Naive thymus-derived CD4-positive, alpha-beta T cell (primary cell): ENCODE results near the gene TOPBP1. TPM values are rescaled to one million over a fixed set of nuclear protein-coding genes. Genes with fewer than 3 reads are reported as not detected.

Experiments used
- ATAC-seq: fragments of 150-1000 bp; cut with Tn5 transposase; 2 replicates; pipeline ENCODE4 v1.10.0; 2021; ENCODE audit warnings: mild to moderate bottlenecking, moderate library complexity
- CTCF ChIA-PET: fragments of 350-600 bp; sonication (Branson Sonifier 250); formaldehyde crosslinking; loops from one replicate; lab custom pipeline; 2021; ENCODE audit warnings: antibody characterized with exemption; lab: Charles Lee
- POLR2A ChIA-PET: fragments of 350-600 bp; sonication (Branson Sonifier 250); formaldehyde crosslinking; loops from one replicate; lab custom pipeline; 2021; ENCODE audit warnings: antibody characterized with exemption, inconsistent platforms; lab: Charles Lee
- DNase-seq, 9 donors: peaks; one replicate each; pipeline versions ENCODE4 v3.0.0 to v3.0.0-alpha.2; 2020 to 2022; ENCODE audit warnings: mixed read lengths in 1 of 9
- H3K27ac ChIP-seq: one replicate; pipeline ENCODE4 v1.7.0; 2013; ENCODE audit warnings: mild to moderate bottlenecking, low read depth, low read length, moderate library complexity
- H3K27me3 ChIP-seq, 2 donors: one replicate each; pipeline ENCODE4 v1.7.0; 2013; ENCODE audit warnings: low read length in 2 of 2, mild to moderate bottlenecking in 2 of 2, moderate library complexity in 2 of 2; ENCODE audit not compliant: control insufficient read depth in 2 of 2, insufficient read depth in 2 of 2
- H3K36me3 ChIP-seq, 3 experiments: 1 replicate in 2 of 3; 2 replicates in 1 of 3; pipeline ENCODE4 v1.7.0; 2013; ENCODE audit warnings: low read length in 3 of 3, mild to moderate bottlenecking in 3 of 3, moderate library complexity in 1 of 3; ENCODE audit not compliant: insufficient read depth in 3 of 3, control insufficient read depth in 2 of 3
- H3K4me1 ChIP-seq, 2 donors: one replicate each; pipeline ENCODE4 v1.7.0; 2013; ENCODE audit warnings: low read length in 2 of 2, mild to moderate bottlenecking in 2 of 2, moderate library complexity in 1 of 2; ENCODE audit not compliant: control insufficient read depth in 2 of 2, insufficient read depth in 2 of 2
- H3K4me3 ChIP-seq: 2 replicates; pipeline ENCODE4 v1.7.0; 2013; ENCODE audit warnings: mild to moderate bottlenecking, low read length
- H3K9me3 ChIP-seq, 3 experiments: 1 replicate in 2 of 3; 2 replicates in 1 of 3; pipeline ENCODE4 v1.7.0; 2013; ENCODE audit warnings: low read length in 3 of 3; ENCODE audit not compliant: control insufficient read depth in 2 of 3
- H3K27ac Mint-ChIP-seq, 9 donors: one replicate each; pipeline ENCODE4 v1.8.0; 2020 to 2022; ENCODE audit warnings: mixed read lengths in 9 of 9, mild to moderate bottlenecking in 8 of 9, moderate library complexity in 5 of 9, inconsistent platforms in 2 of 9
- H3K27me3 Mint-ChIP-seq, 5 donors: one replicate each; pipeline ENCODE4 v1.8.0; 2021 to 2022; ENCODE audit warnings: mixed read lengths in 5 of 5, mild to moderate bottlenecking in 1 of 5
- H3K36me3 Mint-ChIP-seq, 5 donors: one replicate each; pipeline ENCODE4 v1.8.0; 2020 to 2022; ENCODE audit warnings: mixed read lengths in 5 of 5, mild to moderate bottlenecking in 3 of 5, inconsistent platforms in 1 of 5
- H3K4me1 Mint-ChIP-seq, 7 donors: one replicate each; pipeline ENCODE4 v1.8.0; 2020 to 2022; ENCODE audit warnings: mixed read lengths in 7 of 7, mild to moderate bottlenecking in 3 of 7, inconsistent platforms in 1 of 7
- H3K4me3 Mint-ChIP-seq, 10 donors: one replicate each; pipeline ENCODE4 v1.8.0; 2020 to 2022; ENCODE audit warnings: mild to moderate bottlenecking in 10 of 10, mixed read lengths in 10 of 10, moderate library complexity in 6 of 10, inconsistent platforms in 2 of 10
- H3K9me3 Mint-ChIP-seq, 11 donors: one replicate each; pipeline ENCODE4 v1.8.0; 2020 to 2022; ENCODE audit warnings: mixed read lengths in 11 of 11, mild to moderate bottlenecking in 4 of 11, inconsistent platforms in 1 of 11, moderate library complexity in 1 of 11
- intact Hi-C, 2 donors: fragments of 100-400 bp; cut with micrococcal nuclease; formaldehyde crosslinking; loops; one replicate each; pipeline ENCODE4 v1.15.1; 2023
- polyA plus RNA-seq, 2 donors: library from polyadenylated mRNA; unstranded; fragments of 300-500 nt; fragmentation: Illumina TruSeq; gene quantifications; one replicate each; pipeline ENCODE4 v1.2.3, GENCODE V29; 2021
- total RNA-seq, 6 experiments: library from RNA in 5 of 6; stranded (reverse) in 5 of 6; gene quantifications; 1 replicate in 5 of 6; 2 replicates in 1 of 6; pipeline ENCODE4 v1.2.3 and lab custom pipeline; 2021 to 2026

The TOPBP1 gene
- total RNA-seq (10 to 100 TPM; 26.3 to 73.8 (median 37.6) TPM), polyA plus RNA-seq (1 to 10 TPM; 5.2 to 9.2 TPM), total RNA-seq (lab: John Stamatoyannopoulos, UW) (69.3 reads per million, percentile 78 among the genes with 10 or more reads in this experiment)

GRCh38 chr3:133661454-133662277 lies at the start of gene TOPBP1:
TOPBP1 (minus strand) TSS chr3:133661941; CDS start chr3:133661127, 814 bp downstream.
- Mint-ChIP-seq H3K9me3 (no peaks in the 10 kb centered on the region), H3K27ac (peak within 1 kb of the TSS; percentile 93 to 99 (median 97)), H3K4me1 (peaks cover 30 to 53% (median 46%) of the 10 kb centered on the region in 7 donors), H3K27me3 (no peaks in the 10 kb centered on the region), H3K4me3 (peak within 1 kb of the TSS; percentile 90 to 99 (median 97)), H3K36me3 (peaks cover 0 to 14% (median 10%) of the 10 kb centered on the region in 5 donors)
- ATAC-seq (peak; percentile 90), DNase-seq (peak; percentile 68 to 88 (median 85))
- ChIA-PET POLR2A (interaction anchor here (0.6 to 2.1 kb wide), 5 partner anchors 25 to 209 kb away, joined by 3 to 17 read pairs (median 3); partner anchors contain the start of gene CDV3), CTCF (interaction anchor here (1.0 kb wide), 1 partner anchor 87 kb away, joined by 3 read pairs; no protein-coding TSS in a partner anchor)
- peaks cover 0 to 9% (median 6%) of the 10 kb centered on the region in 3 experiments for H3K36me3 ChIP-seq
- H3K4me3 ChIP-seq, result peak within 1 kb of the TSS; percentile 80
- H3K9me3 ChIP-seq, result no peaks in the 10 kb centered on the region
- H3K4me1 ChIP-seq, result peaks cover 8 to 25% of the 10 kb centered on the region in 2 donors
- H3K27ac ChIP-seq, result peak within 1 kb of the TSS; percentile 79
- H3K27me3 ChIP-seq, result no peaks in the 10 kb centered on the region
- intact Hi-C loops, result loop anchor here (1.0 to 10.0 kb wide), 14 partner anchors 88 to 1247 kb away; partner anchors contain the start of genes ANAPC13 (in 2 of the 2), CDV3 (in 2 of the 2), DNAJC13 (in 2 of the 2) and NPHP3 (in 2 of the 2)

DNA sequence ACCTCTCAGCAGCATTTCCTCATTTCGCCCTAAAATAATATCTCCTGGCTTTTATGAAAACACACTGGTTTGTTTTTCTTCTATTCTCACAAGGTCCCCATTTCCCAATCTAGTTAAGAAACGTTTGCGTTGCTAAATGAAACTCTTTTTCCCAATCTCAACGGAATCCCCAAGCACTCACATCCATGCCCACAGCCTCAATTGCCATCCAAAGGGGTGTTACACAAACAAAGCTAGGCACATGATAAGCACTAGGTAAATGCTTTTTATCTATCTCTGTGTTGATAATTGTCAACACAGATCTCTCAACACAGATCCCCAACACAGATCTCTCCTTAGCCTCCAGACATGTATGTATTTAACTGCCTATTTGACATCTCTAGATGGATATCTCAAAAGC lies 49.3 kb upstream of the TOPBP1 start:
- Mint-ChIP-seq H3K27me3 (peaks cover 0 to 9% (median 0%) of the 10 kb centered on the region in 5 donors), H3K36me3 (no peaks in the 10 kb centered on the region)
- intact Hi-C loops, result no loop called here

GRCh38 chr3:133709139-133709750 lies 47.5 kb upstream of the TOPBP1 start:
- H3K36me3 Mint-ChIP-seq, result no peaks in the 10 kb centered on the region
- Histone ChIP-seq H3K36me3 (no peaks in the 10 kb centered on the region), H3K4me1 (no peaks in the 10 kb centered on the region), H3K9me3 (no peaks in the 10 kb centered on the region), H3K27me3 (no peaks in the 10 kb centered on the region), H3K27ac (no peak overlapping the region), H3K4me3 (no peak overlapping the region)
- DNase-seq, result no peak
- CTCF ChIA-PET, result no interaction called here
- POLR2A ChIA-PET, result no interaction called here
- no peak overlapping the region for H3K4me3 Mint-ChIP-seq
- intact Hi-C loops, result no loop called here
- peaks cover 0 to 12% (median 2%) of the 10 kb centered on the region in 5 donors for H3K27me3 Mint-ChIP-seq
- no peak for ATAC-seq
- no peak overlapping the region for H3K27ac Mint-ChIP-seq
- peaks cover 0 to 2% (median 0%) of the 10 kb centered on the region in 7 donors for H3K4me1 Mint-ChIP-seq
- H3K9me3 Mint-ChIP-seq, result no peaks in the 10 kb centered on the region

More for the DNA sequence above, 49.3 kb upstream of the TOPBP1 start:
- Mint-ChIP-seq H3K4me3 (no peak overlapping the region), H3K27ac (no peak overlapping the region), H3K9me3 (no peaks in the 10 kb centered on the region), H3K4me1 (peaks cover 0 to 2% (median 0%) of the 10 kb centered on the region in 7 donors)
- Histone ChIP-seq H3K36me3 (no peaks in the 10 kb centered on the region), H3K4me3 (no peak overlapping the region), H3K27me3 (no peaks in the 10 kb centered on the region), H3K4me1 (no peaks in the 10 kb centered on the region), H3K9me3 (no peaks in the 10 kb centered on the region), H3K27ac (no peak overlapping the region)
- DNase-seq, result no peak
- CTCF ChIA-PET, result no interaction called here
- ATAC-seq, result no peak
- POLR2A ChIA-PET, result no interaction called here

DNA sequence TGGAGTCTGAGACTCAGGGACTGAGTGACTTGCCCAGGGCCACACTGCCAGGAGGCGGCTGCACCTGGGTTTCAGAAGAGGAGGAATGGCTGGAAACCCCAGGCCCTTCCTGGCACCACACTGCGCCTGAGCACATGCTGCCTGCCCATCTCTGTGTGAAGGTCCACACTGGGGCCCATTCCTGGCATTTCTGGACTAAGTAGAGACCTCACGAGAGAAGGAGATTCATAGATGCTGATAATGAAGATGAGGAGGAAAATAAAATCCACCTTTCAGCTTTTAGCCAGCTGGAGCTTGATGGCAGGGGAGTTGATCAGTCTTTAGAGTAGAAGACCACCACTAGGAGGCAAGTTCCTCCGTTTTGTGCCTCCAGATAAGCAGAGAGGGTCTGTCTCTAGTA lies 44.3 kb upstream of the TOPBP1 start:
- Histone ChIP-seq H3K27ac (no peak overlapping the region), H3K9me3 (no peaks in the 10 kb centered on the region), H3K27me3 (no peaks in the 10 kb centered on the region), H3K4me1 (no peaks in the 10 kb centered on the region), H3K36me3 (no peaks in the 10 kb centered on the region), H3K4me3 (no peak overlapping the region)
- H3K27ac Mint-ChIP-seq, result no peak overlapping the region
- ChIA-PET CTCF (interaction anchor here (0.6 kb wide), 1 partner anchor 195 kb away, joined by 4 read pairs; no protein-coding TSS in a partner anchor), POLR2A (no interaction called here)
- H3K36me3 Mint-ChIP-seq, result no peaks in the 10 kb centered on the region
- H3K4me1 Mint-ChIP-seq, result peaks cover 0 to 2% (median 0%) of the 10 kb centered on the region in 7 donors
- DNase-seq (no peak), ATAC-seq (no peak)
- no peak overlapping the region for H3K4me3 Mint-ChIP-seq
- peaks cover 0 to 13% (median 6%) of the 10 kb centered on the region in 5 donors for H3K27me3 Mint-ChIP-seq
- no peaks in the 10 kb centered on the region for H3K9me3 Mint-ChIP-seq
- intact Hi-C loops, result no loop called here

DNA sequence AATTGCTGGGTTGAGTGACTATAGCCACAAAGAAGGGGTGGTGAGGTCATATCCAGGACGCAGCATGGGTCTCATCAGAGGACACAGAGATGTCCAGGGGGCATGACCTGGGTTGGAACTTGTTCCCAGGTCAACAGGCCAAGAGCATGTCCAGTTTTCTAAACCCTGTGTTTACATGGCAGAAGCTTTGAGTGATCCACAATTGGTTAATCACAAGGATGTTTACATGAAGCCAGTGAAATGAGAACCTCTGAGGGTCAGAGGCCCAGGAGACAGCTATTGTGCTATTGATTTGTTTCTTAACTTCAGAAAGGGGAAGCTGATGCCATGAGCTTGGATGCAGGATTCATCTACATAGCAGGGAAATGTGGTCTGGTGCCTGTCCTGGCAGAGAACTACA lies 42.2 kb upstream of the TOPBP1 start:
- no peaks in the 10 kb centered on the region for H3K36me3 ChIP-seq
- Mint-ChIP-seq H3K27me3 (peaks cover 0 to 9% (median 6%) of the 10 kb centered on the region in 5 donors), H3K27ac (no peak overlapping the region), H3K4me3 (no peak overlapping the region), H3K36me3 (peaks cover 0 to 3% (median 0%) of the 10 kb centered on the region in 5 donors), H3K9me3 (peaks cover 0 to 1% (median 0%) of the 10 kb centered on the region in 11 donors), H3K4me1 (no peaks in the 10 kb centered on the region)
- no peak overlapping the region for H3K27ac ChIP-seq
- DNase-seq (no peak), ATAC-seq (no peak)
- ChIA-PET POLR2A (no interaction called here), CTCF (no interaction called here)
- H3K27me3 ChIP-seq, result no peaks in the 10 kb centered on the region
- H3K4me3 ChIP-seq, result no peak overlapping the region
- H3K9me3 ChIP-seq, result no peaks in the 10 kb centered on the region
- no peaks in the 10 kb centered on the region for H3K4me1 ChIP-seq
- intact Hi-C loops, result no loop called here

DNA sequence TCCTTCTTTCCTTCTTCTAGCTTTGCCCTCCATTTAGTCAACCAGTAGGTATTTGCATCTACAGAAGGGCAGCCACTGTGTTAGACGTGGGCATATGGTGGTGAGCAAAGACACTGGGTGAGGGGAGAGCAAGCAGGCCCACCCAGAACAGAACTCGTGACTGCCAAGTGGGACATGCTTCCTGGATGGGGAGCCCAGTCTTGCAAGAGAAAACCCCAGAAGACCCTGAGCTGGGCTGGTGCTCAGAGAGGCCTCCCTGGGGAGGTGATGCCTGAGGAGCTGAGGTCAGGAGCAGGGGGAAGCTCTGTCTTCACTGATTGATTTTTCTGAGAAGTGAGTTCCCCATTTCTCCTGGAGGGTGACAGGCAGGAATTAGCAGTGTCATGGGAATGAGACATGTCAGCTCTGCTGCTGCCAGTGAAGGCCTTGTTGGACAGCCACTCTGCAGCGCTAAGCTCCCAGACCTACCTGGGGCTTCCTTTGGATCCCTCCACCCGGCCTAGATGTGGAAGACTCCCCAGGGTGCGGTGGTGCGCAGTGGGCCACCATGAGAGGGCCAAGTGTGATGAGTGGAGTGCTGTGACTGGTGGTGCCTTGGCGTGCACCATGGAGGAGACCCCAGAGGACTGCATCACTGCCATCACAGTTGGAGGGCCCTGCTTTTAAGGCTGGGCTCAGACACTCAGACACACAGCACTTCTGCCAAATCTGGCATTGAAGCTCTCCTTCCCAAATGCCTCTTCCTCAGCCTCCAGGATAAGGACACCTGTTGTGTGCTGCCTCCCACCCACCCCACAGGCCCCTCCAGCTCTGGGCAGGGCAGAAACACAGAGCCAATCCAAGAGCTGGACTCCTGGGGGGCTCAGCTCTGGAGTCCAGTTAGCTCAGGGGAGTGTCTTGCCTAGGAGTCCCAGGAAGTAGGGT lies 40.0 kb upstream of the TOPBP1 start:
- Mint-ChIP-seq H3K27me3 (peaks cover 0 to 9% (median 6%) of the 10 kb centered on the region in 5 donors), H3K27ac (no peak overlapping the region), H3K4me3 (no peak overlapping the region), H3K9me3 (peaks cover 0 to 6% (median 0%) of the 10 kb centered on the region in 11 donors), H3K4me1 (no peaks in the 10 kb centered on the region), H3K36me3 (peaks cover 0 to 3% (median 0%) of the 10 kb centered on the region in 5 donors)
- no peak overlapping the region for H3K27ac ChIP-seq
- ATAC-seq, result no peak
- no peak for DNase-seq
- no peaks in the 10 kb centered on the region for H3K27me3 ChIP-seq
- ChIA-PET CTCF (no interaction called here), POLR2A (no interaction called here)
- no peaks in the 10 kb centered on the region for H3K36me3 ChIP-seq
- H3K4me1 ChIP-seq, result no peaks in the 10 kb centered on the region
- intact Hi-C loops, result no loop called here
- no peaks in the 10 kb centered on the region for H3K9me3 ChIP-seq
- H3K4me3 ChIP-seq, result no peak overlapping the region
